ENCODE measurements around the gene LRCH2.

DNA sequence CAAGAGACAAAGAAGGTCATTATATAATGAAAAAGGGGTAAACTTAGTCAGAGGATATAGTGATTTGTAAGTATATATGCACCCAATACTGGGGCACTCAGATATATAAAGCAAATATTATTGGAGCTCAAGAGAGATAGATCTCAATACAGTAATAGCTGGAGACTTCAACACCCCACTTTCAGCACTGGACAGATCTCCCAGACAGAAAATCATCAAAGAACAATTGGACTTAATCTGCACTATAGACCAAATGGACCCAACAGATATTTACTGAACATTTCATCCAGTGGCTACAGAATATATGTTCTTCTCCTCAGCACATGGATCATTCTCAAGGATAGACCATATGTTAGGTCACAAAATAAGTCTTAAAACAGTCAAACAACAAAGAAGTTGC is 91.8 kb downstream of the LRCH2 start:
- TF ChIP-seq, protein P1, sequence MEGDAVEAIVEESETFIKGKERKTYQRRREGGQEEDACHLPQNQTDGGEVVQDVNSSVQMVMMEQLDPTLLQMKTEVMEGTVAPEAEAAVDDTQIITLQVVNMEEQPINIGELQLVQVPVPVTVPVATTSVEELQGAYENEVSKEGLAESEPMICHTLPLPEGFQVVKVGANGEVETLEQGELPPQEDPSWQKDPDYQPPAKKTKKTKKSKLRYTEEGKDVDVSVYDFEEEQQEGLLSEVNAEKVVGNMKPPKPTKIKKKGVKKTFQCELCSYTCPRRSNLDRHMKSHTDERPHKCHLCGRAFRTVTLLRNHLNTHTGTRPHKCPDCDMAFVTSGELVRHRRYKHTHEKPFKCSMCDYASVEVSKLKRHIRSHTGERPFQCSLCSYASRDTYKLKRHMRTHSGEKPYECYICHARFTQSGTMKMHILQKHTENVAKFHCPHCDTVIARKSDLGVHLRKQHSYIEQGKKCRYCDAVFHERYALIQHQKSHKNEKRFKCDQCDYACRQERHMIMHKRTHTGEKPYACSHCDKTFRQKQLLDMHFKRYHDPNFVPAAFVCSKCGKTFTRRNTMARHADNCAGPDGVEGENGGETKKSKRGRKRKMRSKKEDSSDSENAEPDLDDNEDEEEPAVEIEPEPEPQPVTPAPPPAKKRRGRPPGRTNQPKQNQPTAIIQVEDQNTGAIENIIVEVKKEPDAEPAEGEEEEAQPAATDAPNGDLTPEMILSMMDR (IDR thresholded peaks at IDR 0.05): no peak
- TF ChIP-seq POLR2A (IDR thresholded peaks at IDR 0.05): no peak
